Gastrocnemius medialis (tissue), 4 donors: ENCODE results near the gene KCNK6. TPM values are rescaled to one million over a fixed set of nuclear protein-coding genes. Genes with fewer than 3 reads are reported as not detected.

Experiments used
- ATAC-seq, 2 donors: fragments of 150-250 bp; one replicate each; pipeline ENCODE4 v1.9.1; 2016
- DNase-seq, 2 donors: peaks; one replicate each; pipeline ENCODE4 v3.0.0-alpha.2; 2019
- H3K27ac ChIP-seq, 4 donors: fragments of 200-600 bp; sonication (generic); 1 replicate in 1 of 4; 2 replicates in 3 of 4; pipeline ENCODE4 v1.5.1; 2016 to 2018; ENCODE audit warnings: mild to moderate bottlenecking in 2 of 4, moderate library complexity in 1 of 4
- H3K27me3 ChIP-seq, 3 donors: fragments of 200-600 bp; sonication (generic) in 2 of 3; 1 replicate in 1 of 3; 2 replicates in 2 of 3; pipeline versions ENCODE4 v1.5.1 to v1.6.0; 2016 to 2019; ENCODE audit warnings: mild to moderate bottlenecking in 1 of 3, moderate library complexity in 1 of 3
- H3K36me3 ChIP-seq, 2 donors: fragments of 200-600 bp; sonication (generic) in 1 of 2; one replicate each; pipeline ENCODE4 v1.5.1; 2017 to 2018
- H3K4me1 ChIP-seq, 2 donors: fragments of 200-600 bp; sonication (generic) in 1 of 2; one replicate each; pipeline ENCODE4 v1.5.1; 2016 to 2017; ENCODE audit warnings: mild to moderate bottlenecking in 2 of 2
- H3K4me3 ChIP-seq, 4 donors: fragments of 200-600 bp; sonication (generic) in 3 of 4; 1 replicate in 1 of 4; 2 replicates in 3 of 4; pipeline ENCODE4 v1.5.1; 2016 to 2019; ENCODE audit warnings: mild to moderate bottlenecking in 2 of 4
- H3K9me3 ChIP-seq, 3 donors: fragments of 200-600 bp; sonication (generic) in 2 of 3; 1 replicate in 1 of 3; 2 replicates in 2 of 3; pipeline ENCODE4 v1.5.1; 2016 to 2019
- CTCF ChIP-seq, 5 experiments: fragments of 450-650 bp in 3 of 5; fragments of 200-600 bp in 2 of 5; sonication (generic) in 2 of 5; IDR thresholded peaks in 4 of 5; conservative IDR thresholded peaks in 1 of 5; 1 replicate in 4 of 5; 2 replicates in 1 of 5; pipeline ENCODE4 v1.5.1; 2016 to 2019; ENCODE audit warnings: antibody characterized with exemption in 5 of 5, mild to moderate bottlenecking in 3 of 5, moderate library complexity in 3 of 5
- POLR2A ChIP-seq, 2 donors: fragments of 450-650 bp; IDR thresholded peaks; one replicate each; pipeline ENCODE4 v1.6.1; 2017; ENCODE audit warnings: antibody characterized with exemption in 2 of 2, mild to moderate bottlenecking in 2 of 2, moderate library complexity in 2 of 2
- in situ Hi-C, 4 donors: fragments of 200-750 bp; cut with MboI; loops; one replicate each; pipeline versions ENCODE4 v1.15.0 to v1.8.0; 2017; ENCODE audit warnings: low sequenced_read_pairs in 4 of 4
- intact Hi-C: fragments of 100-400 bp; cut with DNase I; formaldehyde crosslinking; loops from one replicate; pipeline ENCODE4 v1.15.1; 2023; ENCODE audit warnings: low total_unique reads
- total RNA-seq, 4 donors: library from RNA; depleted of rRNA; stranded (reverse); fragments of >200 nt; gene quantifications; one replicate each; pipeline versions ENCODE4 v1.1.0 to v1.2.3, GENCODE V29; 2016

The KCNK6 gene
- total RNA-seq, 4 donors from 2014 or later, result 0.15 to 0.90 (median 0.41) TPM

GRCh38 chr19:38290631-38291147, 29.0 kb upstream of the KCNK6 start:
- intact Hi-C loops (no loop called here), in situ Hi-C loops (no loop called here)
- Histone ChIP-seq H3K4me1 (no peaks in the 10 kb centered on the region), H3K36me3 (no peaks in the 10 kb centered on the region), H3K27ac (no peak overlapping the region), H3K27me3 (no peaks in the 10 kb centered on the region), H3K4me3 (no peak overlapping the region), H3K9me3 (no peaks in the 10 kb centered on the region)
- TF ChIP-seq CTCF (IDR thresholded peaks at IDR 0.05 in 4 of 5, conservative IDR thresholded peaks at IDR 0.05 in 1 of 5) (no peak), POLR2A (IDR thresholded peaks at IDR 0.05) (no peak)
- DNase-seq, result no peak
- ATAC-seq, result no peak

- in situ Hi-C loops (no loop called here), intact Hi-C loops (no loop called here)
- H3K36me3 ChIP-seq, result no peaks in the 10 kb centered on the region
- DNase-seq, result no peak
- H3K9me3 ChIP-seq, result no peaks in the 10 kb centered on the region
- no peak overlapping the region for H3K4me3 ChIP-seq
- no peak for TF ChIP-seq CTCF (IDR thresholded peaks at IDR 0.05 in 4 of 5, conservative IDR thresholded peaks at IDR 0.05 in 1 of 5)
- TF ChIP-seq POLR2A (IDR thresholded peaks at IDR 0.05), result no peak
- no peak overlapping the region for H3K27ac ChIP-seq
- H3K4me1 ChIP-seq, result no peaks in the 10 kb centered on the region
- no peak for ATAC-seq
- no peaks in the 10 kb centered on the region for H3K27me3 ChIP-seq
These were observed 27.8 kb upstream of the KCNK6 start for GRCh38 chr19:38291855-38292254.

- H3K4me3 ChIP-seq, result no peak overlapping the region
- TF ChIP-seq CTCF (IDR thresholded peaks at IDR 0.05 in 4 of 5, conservative IDR thresholded peaks at IDR 0.05 in 1 of 5) (no peak), POLR2A (IDR thresholded peaks at IDR 0.05) (no peak)
- ATAC-seq, result no peak
- no peaks in the 10 kb centered on the region for H3K27me3 ChIP-seq
- no peak overlapping the region for H3K27ac ChIP-seq
- no peaks in the 10 kb centered on the region for H3K9me3 ChIP-seq
- intact Hi-C loops, result no loop called here
- no peaks in the 10 kb centered on the region for H3K36me3 ChIP-seq
- in situ Hi-C loops, result no loop called here
- no peak for DNase-seq
- no peaks in the 10 kb centered on the region for H3K4me1 ChIP-seq
These were observed 26.4 kb upstream of the KCNK6 start for GRCh38 chr19:38293281-38293680.

GRCh38 chr19:38294090-38294489, 25.6 kb upstream of the KCNK6 start:
- Histone ChIP-seq H3K4me1 (no peaks in the 10 kb centered on the region), H3K27ac (no peak overlapping the region), H3K27me3 (no peaks in the 10 kb centered on the region), H3K9me3 (no peaks in the 10 kb centered on the region), H3K36me3 (no peaks in the 10 kb centered on the region), H3K4me3 (no peak overlapping the region)
- no peak for ATAC-seq
- intact Hi-C loops, result no loop called here
- in situ Hi-C loops, result no loop called here
- no peak for TF ChIP-seq CTCF (IDR thresholded peaks at IDR 0.05 in 4 of 5, conservative IDR thresholded peaks at IDR 0.05 in 1 of 5)
- TF ChIP-seq POLR2A (IDR thresholded peaks at IDR 0.05), result no peak
- DNase-seq, result no peak
